Fibroblast of the aortic adventitia (primary cell): ENCODE measurements around the gene GPLD1. TPM values are rescaled to one million over a fixed set of nuclear protein-coding genes. Genes with fewer than 3 reads are reported as not detected.

Experiments
- DNase-seq: peaks from one replicate; pipeline ENCODE4 v3.0.0-alpha.2; 2010; ENCODE audit warnings: low read depth
- H3K4me3 ChIP-seq: 2 replicates; pipeline ENCODE4 v1.5.1; 2011; ENCODE audit warnings: low read depth, mild to moderate bottlenecking, control low read depth, low read length, moderate library complexity
- total RNA-seq: library from RNA; depleted of rRNA; stranded (reverse); fragments of >200 nt; gene quantifications from 2 replicates; pipeline ENCODE4 v1.2.3, GENCODE V29; 2012; ENCODE audit warnings: low replicate concordance
- TF ChIP-seq, protein P1 (sequence below): IDR thresholded peaks from 2 replicates; pipeline ENCODE4 v1.5.1; 2011; ENCODE audit warnings: mild to moderate bottlenecking, low read length, control low read depth, inconsistent platforms; ENCODE audit not compliant: insufficient read depth

GPLD1 gene
- total RNA-seq, 1 donor, result 0.27 TPM

DNA sequence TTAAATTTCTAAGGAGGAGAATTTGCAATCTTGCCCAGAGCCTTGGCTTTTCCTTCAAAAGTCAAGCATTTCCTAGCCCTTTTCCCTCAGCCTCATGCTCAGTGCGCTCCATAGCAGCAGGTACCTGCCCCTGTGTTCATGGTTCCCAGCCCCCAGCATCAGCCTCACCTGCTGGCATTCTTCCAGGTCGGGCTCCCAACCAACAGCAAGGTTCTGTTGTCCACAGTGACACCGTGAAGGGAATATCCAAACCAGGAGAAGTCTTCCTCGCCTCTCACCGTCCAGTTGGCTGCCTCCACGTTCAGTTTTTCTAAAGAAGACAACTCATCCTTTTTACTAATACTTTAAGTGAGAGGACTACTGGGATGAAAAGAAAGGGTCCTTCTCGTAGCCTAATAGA lies 42.7 kb downstream of the GPLD1 start:
- DNase-seq, result no peak
- TF ChIP-seq, protein P1, sequence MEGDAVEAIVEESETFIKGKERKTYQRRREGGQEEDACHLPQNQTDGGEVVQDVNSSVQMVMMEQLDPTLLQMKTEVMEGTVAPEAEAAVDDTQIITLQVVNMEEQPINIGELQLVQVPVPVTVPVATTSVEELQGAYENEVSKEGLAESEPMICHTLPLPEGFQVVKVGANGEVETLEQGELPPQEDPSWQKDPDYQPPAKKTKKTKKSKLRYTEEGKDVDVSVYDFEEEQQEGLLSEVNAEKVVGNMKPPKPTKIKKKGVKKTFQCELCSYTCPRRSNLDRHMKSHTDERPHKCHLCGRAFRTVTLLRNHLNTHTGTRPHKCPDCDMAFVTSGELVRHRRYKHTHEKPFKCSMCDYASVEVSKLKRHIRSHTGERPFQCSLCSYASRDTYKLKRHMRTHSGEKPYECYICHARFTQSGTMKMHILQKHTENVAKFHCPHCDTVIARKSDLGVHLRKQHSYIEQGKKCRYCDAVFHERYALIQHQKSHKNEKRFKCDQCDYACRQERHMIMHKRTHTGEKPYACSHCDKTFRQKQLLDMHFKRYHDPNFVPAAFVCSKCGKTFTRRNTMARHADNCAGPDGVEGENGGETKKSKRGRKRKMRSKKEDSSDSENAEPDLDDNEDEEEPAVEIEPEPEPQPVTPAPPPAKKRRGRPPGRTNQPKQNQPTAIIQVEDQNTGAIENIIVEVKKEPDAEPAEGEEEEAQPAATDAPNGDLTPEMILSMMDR, result no peak
- H3K4me3 ChIP-seq, result no peak overlapping the region

DNA sequence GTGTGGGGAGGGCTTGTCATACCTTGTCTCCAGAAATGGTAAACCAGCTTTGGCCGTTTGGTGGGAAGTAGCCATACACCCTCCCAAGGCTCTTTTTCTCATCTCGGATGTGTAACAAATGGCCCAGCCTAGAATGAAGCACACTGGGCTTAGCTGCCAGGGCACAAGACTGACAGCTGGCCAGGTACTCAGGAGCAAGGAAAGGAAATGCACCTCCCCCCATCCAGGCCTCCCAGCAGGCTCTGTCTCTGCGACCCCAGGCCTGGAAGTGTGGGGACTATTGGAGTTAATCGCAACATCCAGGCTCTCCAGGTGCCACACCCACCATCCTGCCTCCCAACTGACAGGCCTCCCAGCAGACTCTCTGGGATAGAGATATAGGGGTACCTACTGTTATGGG lies 43.7 kb downstream of the GPLD1 start:
- TF ChIP-seq, protein P1, result no peak
- H3K4me3 ChIP-seq, result no peak overlapping the region
- no peak for DNase-seq

- H3K4me3 ChIP-seq, result no peak overlapping the region
- TF ChIP-seq, protein P1, result no peak
Observed at GRCh38 chr6:24444588-24444987, 44.8 kb downstream of the GPLD1 start.

GRCh38 chr6:24441599-24441904 lies 47.8 kb downstream of the GPLD1 start:
- H3K4me3 ChIP-seq, result no peak overlapping the region
- DNase-seq, result no peak
- TF ChIP-seq, protein P1, result no peak

More at GRCh38 chr6:24444588-24444987, 44.8 kb downstream of the GPLD1 start:
- DNase-seq, result no peak

DNA sequence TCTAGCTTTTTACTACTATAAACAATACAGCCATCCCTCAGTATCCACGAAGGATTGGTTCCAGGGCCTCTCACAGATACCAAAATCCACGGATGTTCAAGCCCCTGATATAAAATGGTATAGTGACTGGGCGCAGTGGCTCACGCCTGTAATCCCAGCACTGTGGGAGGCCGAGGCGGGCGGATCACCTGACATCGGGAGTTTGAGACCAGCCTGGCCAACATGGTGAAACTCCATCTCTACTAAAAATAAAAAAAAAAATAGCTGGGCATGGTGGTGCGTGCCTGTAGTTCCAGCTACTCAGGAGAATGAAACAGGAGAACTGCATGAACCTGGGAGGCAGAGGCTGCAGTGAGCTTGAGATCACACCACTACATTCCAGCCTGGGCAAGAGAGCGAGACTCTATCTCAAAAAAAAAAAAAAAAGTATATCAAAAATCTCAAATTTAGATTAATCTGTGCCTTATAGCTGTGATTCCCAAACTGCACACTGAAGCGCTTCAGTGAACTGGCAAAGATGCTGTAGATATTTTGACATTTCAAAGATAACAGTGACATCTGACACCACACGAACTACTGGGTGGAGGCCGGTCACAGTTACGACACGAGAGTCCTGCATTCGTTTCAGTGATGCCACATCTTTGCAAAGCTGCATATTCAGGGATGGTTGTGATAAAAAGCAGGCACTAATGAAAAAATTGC lies 48.3 kb downstream of the GPLD1 start:
- TF ChIP-seq, protein P1, result no peak
- H3K4me3 ChIP-seq, result no peak overlapping the region
- DNase-seq, result no peak

GRCh38 chr6:24439858-24440539 lies 49.4 kb downstream of the GPLD1 start:
- DNase-seq, result no peak
- no peak overlapping the region for H3K4me3 ChIP-seq
- TF ChIP-seq, protein P1, result no peak

DNA sequence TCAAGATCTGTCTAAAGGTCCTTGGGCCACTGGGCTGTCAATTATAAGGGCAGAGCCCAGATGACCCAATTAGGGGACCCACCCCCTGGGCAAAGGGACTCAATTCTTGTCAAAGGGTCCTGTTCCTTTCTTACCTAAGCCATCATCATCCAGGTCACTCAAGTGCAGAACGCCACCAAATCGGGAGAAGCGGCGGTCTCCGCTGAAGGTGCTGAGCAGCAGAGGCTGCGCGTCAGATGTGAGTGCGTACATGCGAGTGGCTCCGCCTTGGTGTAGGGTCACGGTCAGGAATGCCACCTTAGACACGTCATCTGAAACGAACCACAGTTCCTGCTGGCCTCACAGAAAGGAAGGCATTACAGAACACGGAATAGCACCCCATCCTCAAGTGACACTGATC lies 52.4 kb downstream of the GPLD1 start:
- H3K4me3 ChIP-seq, result no peak overlapping the region
- TF ChIP-seq, protein P1, result no peak
- no peak for DNase-seq
